DND-41 (cell line): ENCODE measurements around the gene MX1.
A peak's percentile ranks its signal among the peaks of the same experiment; 100 is the strongest.
"Not testable (repeated sequence)": the region's sequence is repeated elsewhere in the genome, so short reads cannot be mapped to it uniquely, and the experiment has no call there.

Source experiments
- ATAC-seq: fragments of 200-7000 bp; cut with Tn5 transposase; 3 replicates; pipeline ENCODE4 v1.9.1; 2021; ENCODE audit warnings: low read depth; ENCODE audit not compliant: insufficient read depth
- DNase-seq: peaks from one replicate; pipeline ENCODE4 v3.0.0-alpha.2; 2020
- H2AFZ ChIP-seq: 2 replicates; pipeline ENCODE4 v1.6.0; 2012; ENCODE audit warnings: low read depth, low read length
- H3K27ac ChIP-seq: 2 replicates; pipeline ENCODE4 v1.5.1; 2012; ENCODE audit warnings: low read length, inconsistent platforms
- H3K27me3 ChIP-seq: fragments of 200-600 bp; sonication (generic); 2 replicates; pipeline ENCODE4 v1.6.0; 2012; ENCODE audit warnings: low read length, mild to moderate bottlenecking, inconsistent platforms; ENCODE audit not compliant: insufficient read depth, poor library complexity
- H3K36me3 ChIP-seq: 2 replicates; pipeline ENCODE4 v1.5.1; 2012; ENCODE audit warnings: low read length, inconsistent platforms; ENCODE audit not compliant: insufficient read depth
- H3K4me1 ChIP-seq: 2 replicates; pipeline ENCODE4 v1.5.1; 2012; ENCODE audit warnings: mild to moderate bottlenecking, low read length; ENCODE audit not compliant: insufficient read depth
- H3K4me2 ChIP-seq: 2 replicates; pipeline ENCODE4 v1.6.0; 2012; ENCODE audit warnings: mild to moderate bottlenecking, moderate library complexity, low read length, inconsistent platforms; ENCODE audit not compliant: insufficient read depth
- H3K4me3 ChIP-seq, 2 experiments: fragments of 200-600 bp in 1 of 2; shearing (Covaris generic) in 1 of 2; 2 replicates each; pipeline ENCODE4 v1.5.1; 2012 to 2016; ENCODE audit warnings: inconsistent platforms in 2 of 2, low read length in 2 of 2, mild to moderate bottlenecking in 2 of 2, low read depth in 1 of 2, moderate library complexity in 1 of 2
- H3K79me2 ChIP-seq: 2 replicates; pipeline ENCODE4 v1.6.0; 2012; ENCODE audit warnings: low read length, inconsistent platforms; ENCODE audit not compliant: insufficient read depth
- H3K9ac ChIP-seq: 2 replicates; pipeline ENCODE4 v1.6.0; 2012; ENCODE audit warnings: low read depth, mild to moderate bottlenecking, inconsistent platforms, low read length, moderate library complexity
- H3K9me3 ChIP-seq: 2 replicates; pipeline ENCODE4 v1.5.1; 2012; ENCODE audit warnings: low read length, moderate library complexity, mild to moderate bottlenecking, inconsistent platforms; ENCODE audit not compliant: insufficient read depth, severe bottlenecking
- H4K20me1 ChIP-seq: 2 replicates; pipeline ENCODE4 v1.6.0; 2012; ENCODE audit warnings: low read length; ENCODE audit not compliant: insufficient read depth
- EZH2 ChIP-seq: IDR thresholded peaks from 3 replicates; pipeline ENCODE4 v1.6.1; 2012; ENCODE audit warnings: borderline replicate concordance, low read depth, mild to moderate bottlenecking, moderate library complexity, low read length, inconsistent platforms; ENCODE audit not compliant: severe bottlenecking
- TF ChIP-seq, protein P1 (sequence below): IDR thresholded peaks from 2 replicates; pipeline ENCODE4 v1.5.1; 2012; ENCODE audit warnings: borderline replicate concordance, low read length, moderate library complexity, mild to moderate bottlenecking; ENCODE audit not compliant: poor library complexity, severe bottlenecking; ENCODE audit errors: extremely low read depth

MX1 gene

DNA sequence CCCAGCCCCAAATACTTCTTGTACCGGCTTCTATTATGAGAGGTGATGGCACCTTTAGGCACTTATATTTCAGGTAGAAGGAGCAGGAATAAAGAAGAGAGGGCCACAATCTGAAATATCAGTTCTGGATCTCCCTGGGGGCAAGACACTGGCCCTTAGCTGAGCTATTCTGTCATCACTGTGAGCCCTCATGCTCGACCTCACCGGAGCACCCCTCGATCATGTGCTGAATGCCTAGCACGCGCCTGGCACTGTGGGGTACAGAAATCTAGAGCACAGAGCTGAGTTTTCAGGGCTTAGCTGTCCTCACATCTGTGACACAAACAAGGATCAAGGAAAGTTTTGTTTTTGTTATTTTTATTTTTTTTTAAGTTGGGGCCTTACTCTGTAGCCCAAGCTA is 7.6 kb upstream of the MX1 start:
- Histone ChIP-seq H3K79me2 (no peaks in the 10 kb centered on the region), H3K27me3 (no peaks in the 10 kb centered on the region), H3K36me3 (no peaks in the 10 kb centered on the region), H3K27ac (no peak overlapping the region), H3K4me1 (peaks cover 15% of the 10 kb centered on the region), H3K9me3 (no peaks in the 10 kb centered on the region), H4K20me1 (no peaks in the 10 kb centered on the region), H3K9ac (no peak overlapping the region), H3K4me3 (no peak overlapping the region), H2AFZ (no peak overlapping the region), H3K4me2 (no peak overlapping the region)
- DNase-seq (no peak), ATAC-seq (no peak)
- TF ChIP-seq, protein P1, sequence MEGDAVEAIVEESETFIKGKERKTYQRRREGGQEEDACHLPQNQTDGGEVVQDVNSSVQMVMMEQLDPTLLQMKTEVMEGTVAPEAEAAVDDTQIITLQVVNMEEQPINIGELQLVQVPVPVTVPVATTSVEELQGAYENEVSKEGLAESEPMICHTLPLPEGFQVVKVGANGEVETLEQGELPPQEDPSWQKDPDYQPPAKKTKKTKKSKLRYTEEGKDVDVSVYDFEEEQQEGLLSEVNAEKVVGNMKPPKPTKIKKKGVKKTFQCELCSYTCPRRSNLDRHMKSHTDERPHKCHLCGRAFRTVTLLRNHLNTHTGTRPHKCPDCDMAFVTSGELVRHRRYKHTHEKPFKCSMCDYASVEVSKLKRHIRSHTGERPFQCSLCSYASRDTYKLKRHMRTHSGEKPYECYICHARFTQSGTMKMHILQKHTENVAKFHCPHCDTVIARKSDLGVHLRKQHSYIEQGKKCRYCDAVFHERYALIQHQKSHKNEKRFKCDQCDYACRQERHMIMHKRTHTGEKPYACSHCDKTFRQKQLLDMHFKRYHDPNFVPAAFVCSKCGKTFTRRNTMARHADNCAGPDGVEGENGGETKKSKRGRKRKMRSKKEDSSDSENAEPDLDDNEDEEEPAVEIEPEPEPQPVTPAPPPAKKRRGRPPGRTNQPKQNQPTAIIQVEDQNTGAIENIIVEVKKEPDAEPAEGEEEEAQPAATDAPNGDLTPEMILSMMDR: no peak
- TF ChIP-seq EZH2: no peak

DNA sequence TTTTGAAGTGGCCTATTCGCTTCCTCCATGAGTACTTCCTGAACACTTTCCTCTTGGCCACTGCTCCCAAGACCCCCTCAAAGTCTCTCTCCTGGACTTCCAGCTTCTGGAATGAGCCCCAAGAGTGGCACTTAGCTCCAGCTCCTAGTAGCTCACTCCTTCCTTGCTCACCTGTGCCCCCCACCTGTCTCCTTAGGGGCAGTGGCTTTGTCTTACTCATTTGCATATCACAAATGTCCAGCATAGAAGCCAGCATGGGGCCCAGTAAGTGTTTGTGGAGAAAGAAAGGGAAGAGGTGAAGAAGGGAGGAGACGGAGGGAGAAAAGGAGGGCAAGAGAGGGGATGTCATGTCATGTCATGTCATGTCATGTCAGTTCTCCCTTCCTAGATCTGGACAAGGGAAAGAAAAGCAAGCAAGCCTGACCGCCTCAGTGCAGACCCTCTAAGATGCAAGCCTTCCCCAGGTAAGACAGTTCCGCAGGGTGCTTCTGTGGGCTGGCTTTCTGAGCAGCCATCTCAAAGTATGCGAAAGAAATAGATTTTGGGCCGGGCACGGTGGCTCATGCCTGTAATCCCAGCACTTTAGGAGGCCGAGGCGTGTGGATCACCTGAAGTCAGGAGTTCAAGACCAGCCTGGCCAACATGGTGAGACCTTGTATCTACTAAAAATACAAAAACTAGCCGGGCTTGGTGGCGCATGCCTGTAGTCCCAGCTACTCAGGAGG is 6.9 kb upstream of the MX1 start:
- TF ChIP-seq, protein P1: no peak
- TF ChIP-seq EZH2: no peak
- H3K79me2 ChIP-seq: no peaks in the 10 kb centered on the region
- H3K9me3 ChIP-seq: no peaks in the 10 kb centered on the region
- no peaks in the 10 kb centered on the region for H4K20me1 ChIP-seq
- H3K4me1 ChIP-seq: peaks cover 15% of the 10 kb centered on the region
- no peak overlapping the region for H3K4me2 ChIP-seq
- no peak overlapping the region for H2AFZ ChIP-seq
- H3K27ac ChIP-seq: no peak overlapping the region
- H3K4me3 ChIP-seq: no peak overlapping the region
- no peaks in the 10 kb centered on the region for H3K36me3 ChIP-seq
- H3K27me3 ChIP-seq: no peaks in the 10 kb centered on the region
- DNase-seq (no peak), ATAC-seq (no peak)
- H3K9ac ChIP-seq: no peak overlapping the region

DNA sequence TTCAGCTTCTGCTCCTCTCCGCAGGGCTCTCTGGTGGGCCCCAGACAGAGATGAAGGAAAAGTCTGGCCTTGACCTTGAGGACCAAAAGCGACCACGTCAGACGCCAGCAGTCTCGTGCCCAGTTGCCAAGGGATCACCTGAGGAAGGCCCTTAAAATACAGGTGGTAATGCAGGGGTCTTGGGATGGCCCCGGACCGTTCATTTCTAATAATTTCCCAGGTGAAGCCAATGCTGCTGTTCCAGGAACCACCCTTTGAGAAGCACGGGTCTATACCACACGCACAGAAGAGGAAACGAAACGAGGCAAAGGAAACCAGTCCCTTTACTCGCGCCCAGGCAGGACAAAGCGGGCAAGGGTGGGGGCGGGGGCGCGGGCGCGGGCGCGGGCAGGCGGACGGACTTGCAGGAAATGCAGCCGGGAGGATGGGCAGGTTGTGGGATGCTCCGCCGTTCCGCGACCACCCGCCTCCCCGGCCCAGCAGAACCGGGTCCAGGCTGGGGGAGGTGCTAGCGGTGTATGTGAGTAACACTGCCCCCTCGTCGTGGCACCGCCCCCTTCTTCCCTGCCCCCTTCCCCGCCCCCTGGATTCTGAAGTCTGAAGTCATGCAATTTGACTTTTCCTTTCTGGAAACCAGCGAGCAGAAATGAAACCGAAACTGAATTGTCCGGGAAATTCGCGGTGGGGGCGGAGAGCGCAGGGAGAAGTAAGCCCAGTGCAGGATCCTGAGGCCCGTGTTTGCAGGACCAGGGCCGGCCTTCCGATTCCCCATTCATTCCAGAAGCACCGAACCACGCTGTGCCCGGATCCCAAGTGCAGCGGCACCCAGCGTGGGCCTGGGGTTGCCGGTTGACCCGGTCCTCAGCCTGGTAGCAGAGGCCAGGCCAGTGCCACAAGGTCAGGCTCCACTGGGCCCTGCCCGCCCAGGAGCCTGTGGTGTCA is 5.8 kb upstream of the MX1 start:
- Histone ChIP-seq H3K9ac (peak overlapping the region; percentile 62), H3K27ac (peak overlapping the region; percentile 70), H4K20me1 (no peaks in the 10 kb centered on the region), H3K4me2 (peak overlapping the region; percentile 66), H3K79me2 (no peaks in the 10 kb centered on the region), H3K9me3 (no peaks in the 10 kb centered on the region), H3K27me3 (no peaks in the 10 kb centered on the region), H2AFZ (peak overlapping the region; percentile 78), H3K4me1 (peaks cover 15% of the 10 kb centered on the region), H3K4me3 (peak overlapping the region; percentile 22 to 59; a peak in 3 of 4 replicates), H3K36me3 (no peaks in the 10 kb centered on the region)
- DNase-seq (peak; percentile 84), ATAC-seq (peak; percentile 84)
- TF ChIP-seq, protein P1: peak; percentile 11
- TF ChIP-seq EZH2: no peak

DNA sequence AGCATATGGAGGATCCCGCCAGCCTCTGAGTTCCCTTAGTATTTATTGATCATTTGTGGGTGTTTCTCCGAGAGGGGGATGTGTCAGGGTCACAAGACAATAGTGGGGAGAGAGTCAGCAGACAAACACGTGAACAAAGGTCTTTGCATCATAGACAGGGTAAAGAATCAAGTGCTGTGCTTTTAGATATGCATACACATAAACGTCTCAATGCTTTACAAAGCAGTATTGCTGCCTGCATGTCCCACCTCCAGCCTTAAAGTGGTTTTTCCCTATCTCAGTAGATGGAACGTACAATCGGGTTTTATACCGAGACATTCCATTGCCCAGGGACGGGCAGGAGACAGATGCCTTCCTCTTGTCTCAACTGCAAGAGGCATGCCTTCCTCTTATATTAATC is 5.0 kb upstream of the MX1 start:
- Histone ChIP-seq H3K4me3 (peak overlapping the region; percentile 22 to 59; a peak in 3 of 4 replicates), H3K27ac (peak overlapping the region; percentile 70; the same call in 1 of the 2 replicates), H3K4me2 (peak overlapping the region; percentile 66), H3K9ac (peak overlapping the region; percentile 62), H3K4me1 (peaks cover 21% of the 10 kb centered on the region)
- not testable (repeated sequence) for ATAC-seq, H4K20me1 ChIP-seq, H3K79me2 ChIP-seq, H2AFZ ChIP-seq, H3K36me3 ChIP-seq, H3K9me3 ChIP-seq, H3K27me3 ChIP-seq, DNase-seq
